ENCODE data around the gene FUCA2. TPM values are rescaled to one million over a fixed set of nuclear protein-coding genes. Genes with fewer than 3 reads are reported as not detected.

FUCA2 gene
- total and polyA plus RNA-seq, 4 donors: 17.4 to 36.6 (median 26.9) TPM

DNA sequence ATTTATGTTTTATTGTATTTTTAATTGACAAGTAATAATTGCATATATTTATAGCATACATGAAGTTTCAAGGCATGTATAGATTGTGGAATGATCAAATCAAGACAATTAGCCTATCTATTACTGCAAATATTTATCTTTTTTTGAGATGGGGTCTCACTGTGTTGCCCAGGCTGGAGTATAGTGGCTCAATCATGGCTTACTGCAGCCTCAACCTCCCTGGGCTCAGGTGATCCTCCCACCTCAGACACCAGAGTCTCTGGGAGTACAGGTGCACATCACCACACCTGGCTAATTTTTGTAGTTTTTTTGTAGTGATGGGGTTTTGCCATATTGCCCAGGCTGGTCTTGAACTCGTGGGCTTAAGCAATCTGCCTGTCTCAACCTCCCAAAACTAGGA, 16.2 kb upstream of the FUCA2 start:
- WGBS, 2 donors: 83 to 84% methylated on average over 1 of the region's 1 CpG

DNA sequence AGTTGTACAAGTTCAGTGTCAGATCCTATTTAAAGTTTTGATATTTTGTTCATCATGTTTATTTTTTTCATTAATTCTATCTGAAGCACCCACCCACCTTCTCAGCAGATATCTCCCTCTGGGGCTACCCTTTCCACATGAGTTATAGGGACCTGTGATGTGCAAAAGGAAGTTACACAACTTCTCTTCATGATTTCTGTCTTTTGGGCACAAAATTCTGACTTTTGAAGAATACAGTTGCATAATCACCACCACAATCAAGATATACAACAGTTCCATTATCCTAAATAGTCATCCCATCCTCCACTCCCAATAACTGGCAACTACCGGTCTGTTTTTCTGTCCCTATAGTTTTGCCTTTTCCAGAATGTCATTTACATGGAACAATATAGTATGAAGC, 13.8 kb upstream of the FUCA2 start:
- Histone ChIP-seq H3K4me3 (ENCODE audit: low read length in 2 of 2) (no peak overlapping the region), H3K27ac (ENCODE audit: low read depth in 1 of 2, low read length in 2 of 2) (no peak overlapping the region), H3K9me3 (ENCODE audit: control insufficient read depth, low read length) (no peaks in the 10 kb centered on the region), H3K36me3 (ENCODE audit: control insufficient read depth in 1 of 2, insufficient read depth in 2 of 2, low read length in 1 of 2) (no peaks in the 10 kb centered on the region), H3K27me3 (ENCODE audit: control insufficient read depth in 1 of 2, insufficient read depth in 2 of 2, low read length in 1 of 2) (no peaks in the 10 kb centered on the region), H3K4me1 (ENCODE audit: control insufficient read depth in 1 of 2, insufficient read depth in 2 of 2, low read length in 2 of 2) (no peaks in the 10 kb centered on the region)
- ATAC-seq (ENCODE audit: low FRiP score): no peak
- 88 to 97% methylated on average over 1 of the region's 1 CpG for WGBS, 2 donors
- intact Hi-C loops (cut with DNase I): no loop called here
- no peak for DNase-seq

More for the DNA sequence above, 16.2 kb upstream of the FUCA2 start:
- Histone ChIP-seq H3K27me3 (ENCODE audit: control insufficient read depth in 1 of 2, insufficient read depth in 2 of 2, low read length in 1 of 2) (no peaks in the 10 kb centered on the region), H3K4me3 (ENCODE audit: low read length in 2 of 2) (no peak overlapping the region), H3K9me3 (ENCODE audit: control insufficient read depth, low read length) (no peaks in the 10 kb centered on the region), H3K27ac (ENCODE audit: low read depth in 1 of 2, low read length in 2 of 2) (no peak overlapping the region), H3K36me3 (ENCODE audit: control insufficient read depth in 1 of 2, insufficient read depth in 2 of 2, low read length in 1 of 2) (no peaks in the 10 kb centered on the region), H3K4me1 (ENCODE audit: control insufficient read depth in 1 of 2, insufficient read depth in 2 of 2, low read length in 2 of 2) (no peaks in the 10 kb centered on the region)
- ATAC-seq (ENCODE audit: low FRiP score) (no peak), DNase-seq (no peak)
- intact Hi-C loops (cut with DNase I): no loop called here

DNA sequence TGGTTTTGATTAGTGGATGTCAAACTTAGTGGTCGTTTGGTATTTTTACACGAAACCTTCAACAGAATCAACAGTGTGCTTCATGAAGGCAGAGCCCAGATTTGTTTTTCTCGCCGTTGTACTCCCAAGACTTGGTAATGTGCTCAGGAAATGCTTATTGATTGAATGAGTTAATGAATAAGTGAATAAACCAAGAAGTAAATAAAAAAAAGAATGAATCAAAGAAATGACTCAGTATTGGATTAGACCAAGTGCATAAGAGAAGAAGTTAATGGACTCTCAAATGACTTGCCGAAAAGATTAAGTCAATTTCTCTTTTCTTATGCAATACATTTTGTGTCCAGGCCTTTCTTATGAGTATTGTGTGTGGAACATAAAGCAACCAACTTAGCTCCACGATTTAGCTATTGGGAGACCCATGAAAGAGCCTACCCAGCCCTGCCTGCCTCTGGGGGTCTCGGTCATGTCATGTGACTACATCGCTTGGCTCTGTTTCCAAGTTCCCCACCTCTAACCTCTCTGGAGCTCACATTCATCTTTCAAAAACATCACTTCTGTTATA, 10.6 kb upstream of the FUCA2 start:
- WGBS, 2 donors: 82 to 86% methylated on average over 8 of the region's 8 CpGs
- H3K27ac ChIP-seq (ENCODE audit: low read depth in 1 of 2, low read length in 2 of 2): no peak overlapping the region
- DNase-seq: no peak
- no peak for ATAC-seq (ENCODE audit: low FRiP score)
- no peaks in the 10 kb centered on the region for H3K36me3 ChIP-seq (ENCODE audit: control insufficient read depth in 1 of 2, insufficient read depth in 2 of 2, low read length in 1 of 2)
- no peaks in the 10 kb centered on the region for H3K9me3 ChIP-seq (ENCODE audit: control insufficient read depth, low read length)
- no peaks in the 10 kb centered on the region for H3K27me3 ChIP-seq (ENCODE audit: control insufficient read depth in 1 of 2, insufficient read depth in 2 of 2, low read length in 1 of 2)
- no peak overlapping the region for H3K4me3 ChIP-seq (ENCODE audit: low read length in 2 of 2)
- no peaks in the 10 kb centered on the region for H3K4me1 ChIP-seq (ENCODE audit: control insufficient read depth in 1 of 2, insufficient read depth in 2 of 2, low read length in 2 of 2)
- intact Hi-C loops (cut with DNase I): no loop called here

DNA sequence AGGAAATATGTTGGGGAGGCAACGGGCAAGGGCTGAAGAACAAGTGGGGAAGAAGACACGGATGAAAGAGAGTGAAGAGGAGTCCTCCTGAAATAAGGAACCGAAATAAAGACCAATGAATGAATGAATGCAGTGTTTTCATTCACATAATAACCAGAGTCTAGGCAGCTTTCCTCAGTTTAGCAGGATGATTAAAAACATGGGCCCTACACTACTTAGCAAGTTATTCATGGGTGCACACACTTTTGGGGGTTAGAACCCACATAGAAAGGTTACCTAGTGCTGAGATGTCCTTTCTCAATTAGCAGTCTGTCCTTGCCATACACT, 5.9 kb upstream of the FUCA2 start:
- no peak overlapping the region for H3K27ac ChIP-seq (ENCODE audit: low read depth in 1 of 2, low read length in 2 of 2)
- 80 to 82% methylated on average over 3 of the region's 3 CpGs for WGBS, 2 donors
- ATAC-seq (ENCODE audit: low FRiP score) (no peak), DNase-seq (no peak)
- intact Hi-C loops (cut with DNase I): no loop called here
- H3K36me3 ChIP-seq (ENCODE audit: control insufficient read depth in 1 of 2, insufficient read depth in 2 of 2, low read length in 1 of 2): no peaks in the 10 kb centered on the region
- no peaks in the 10 kb centered on the region for H3K27me3 ChIP-seq (ENCODE audit: control insufficient read depth in 1 of 2, insufficient read depth in 2 of 2, low read length in 1 of 2)
- no peaks in the 10 kb centered on the region for H3K9me3 ChIP-seq (ENCODE audit: control insufficient read depth, low read length)
- no peak overlapping the region for H3K4me3 ChIP-seq (ENCODE audit: low read length in 2 of 2)
- no peaks in the 10 kb centered on the region for H3K4me1 ChIP-seq (ENCODE audit: control insufficient read depth in 1 of 2, insufficient read depth in 2 of 2, low read length in 2 of 2)

DNA sequence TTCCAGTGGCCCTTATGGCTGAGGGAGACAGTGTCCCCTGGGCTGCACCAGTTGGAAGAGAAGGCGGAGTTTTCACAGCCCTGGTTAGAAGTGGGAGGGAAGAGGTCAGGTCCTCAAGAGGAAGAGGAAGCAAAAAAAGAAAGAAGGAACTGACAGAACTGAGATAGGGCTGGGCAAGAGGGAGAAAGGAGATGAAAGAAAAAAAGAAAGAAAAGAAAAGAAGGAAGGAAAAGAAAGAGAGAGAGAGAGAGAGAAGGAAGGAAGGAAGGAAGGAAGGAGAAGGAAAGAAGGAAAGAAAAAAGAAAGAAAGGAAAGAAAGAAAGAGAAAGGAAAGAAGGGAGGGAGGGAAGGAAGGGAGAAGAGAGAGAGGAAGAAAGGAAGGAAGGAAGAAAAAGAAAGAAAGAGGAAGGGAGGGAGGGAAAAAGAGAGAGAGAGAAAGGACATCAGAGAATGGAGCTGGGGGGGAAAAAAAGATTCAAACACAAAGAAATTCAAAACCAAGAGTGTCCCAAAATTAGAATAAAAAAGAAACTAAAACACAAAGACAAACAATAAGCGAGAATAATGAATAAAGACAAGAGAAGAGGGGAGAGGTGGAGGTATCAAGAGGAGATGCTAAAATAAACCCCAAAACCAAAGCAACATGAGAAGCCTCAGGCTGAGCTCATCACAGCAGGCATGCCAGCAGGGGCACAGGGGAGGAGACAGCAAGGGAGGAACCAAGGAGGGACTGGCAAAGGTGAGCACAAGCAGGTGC, 5.3 kb upstream of the FUCA2 start:
- ATAC-seq (ENCODE audit: low FRiP score): no peak
- intact Hi-C loops (cut with DNase I): no loop called here

DNA sequence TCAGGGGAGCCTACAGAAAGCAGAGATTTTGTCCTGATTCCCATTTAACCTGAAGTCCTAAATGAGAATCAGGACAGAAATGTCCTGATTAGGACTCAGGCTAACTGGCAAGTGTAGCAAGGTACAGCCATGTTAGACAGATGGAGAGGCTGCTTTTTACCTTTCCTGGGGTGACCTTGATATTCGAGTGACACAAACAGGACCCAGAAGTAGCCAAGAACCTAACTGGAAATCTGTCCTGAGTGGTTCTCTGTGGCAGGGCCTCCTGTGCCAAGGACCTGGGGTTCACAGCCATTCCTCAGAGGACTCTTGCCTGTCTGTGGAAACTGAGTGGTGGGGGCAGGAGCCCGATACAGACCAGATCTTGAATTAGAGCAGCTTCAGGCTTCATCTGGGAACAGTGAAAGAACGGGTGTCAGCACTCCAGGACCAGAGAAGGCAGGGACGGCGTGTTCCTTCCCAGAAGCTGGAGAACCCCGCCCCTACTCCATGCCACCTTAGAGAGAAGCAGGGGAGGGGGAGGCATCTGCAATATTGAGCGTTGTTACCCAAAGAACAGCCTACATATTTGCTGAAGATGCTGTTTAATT, 4.3 kb upstream of the FUCA2 start:
- Histone ChIP-seq H3K27me3 (ENCODE audit: control insufficient read depth in 1 of 2, insufficient read depth in 2 of 2, low read length in 1 of 2) (no peaks in the 10 kb centered on the region), H3K27ac (ENCODE audit: low read depth in 1 of 2, low read length in 2 of 2) (no peak overlapping the region), H3K4me3 (ENCODE audit: low read length in 2 of 2) (no peak overlapping the region), H3K9me3 (ENCODE audit: control insufficient read depth, low read length) (no peaks in the 10 kb centered on the region), H3K36me3 (ENCODE audit: control insufficient read depth in 1 of 2, insufficient read depth in 2 of 2, low read length in 1 of 2) (no peaks in the 10 kb centered on the region), H3K4me1 (ENCODE audit: control insufficient read depth in 1 of 2, insufficient read depth in 2 of 2, low read length in 2 of 2) (no peaks in the 10 kb centered on the region)
- ATAC-seq (ENCODE audit: low FRiP score): no peak
- intact Hi-C loops (cut with DNase I): no loop called here
- DNase-seq: no peak
- 87 to 92% methylated on average over 7 of the region's 7 CpGs for WGBS, 2 donors

More for the DNA sequence above, 5.3 kb upstream of the FUCA2 start:
- DNase-seq: no peak
- no peaks in the 10 kb centered on the region for H3K27me3 ChIP-seq (ENCODE audit: control insufficient read depth in 1 of 2, insufficient read depth in 2 of 2, low read length in 1 of 2)
- H3K4me1 ChIP-seq (ENCODE audit: control insufficient read depth in 1 of 2, insufficient read depth in 2 of 2, low read length in 2 of 2): no peaks in the 10 kb centered on the region
- no peaks in the 10 kb centered on the region for H3K9me3 ChIP-seq (ENCODE audit: control insufficient read depth, low read length)
- 86 to 87% methylated on average over 2 of the region's 2 CpGs for WGBS, 2 donors
- no peak overlapping the region for H3K4me3 ChIP-seq (ENCODE audit: low read length in 2 of 2)
- no peak overlapping the region for H3K27ac ChIP-seq (ENCODE audit: low read depth in 1 of 2, low read length in 2 of 2)
- H3K36me3 ChIP-seq (ENCODE audit: control insufficient read depth in 1 of 2, insufficient read depth in 2 of 2, low read length in 1 of 2): no peaks in the 10 kb centered on the region

GRCh38 chr6:143515061-143515760, 3.7 kb upstream of the FUCA2 start:
- peak in 1 of 2 donors; percentile 66 for DNase-seq
- no peaks in the 10 kb centered on the region for H3K4me1 ChIP-seq (ENCODE audit: control insufficient read depth in 1 of 2, insufficient read depth in 2 of 2, low read length in 2 of 2)
- no peak overlapping the region for H3K4me3 ChIP-seq (ENCODE audit: low read length in 2 of 2)
- 25 to 30% methylated on average over 12 of the region's 12 CpGs for WGBS, 2 donors
- H3K27ac ChIP-seq (ENCODE audit: low read depth in 1 of 2, low read length in 2 of 2): no peak overlapping the region
- no peaks in the 10 kb centered on the region for H3K9me3 ChIP-seq (ENCODE audit: control insufficient read depth, low read length)
- intact Hi-C loops (cut with DNase I): no loop called here
- H3K36me3 ChIP-seq (ENCODE audit: control insufficient read depth in 1 of 2, insufficient read depth in 2 of 2, low read length in 1 of 2): no peaks in the 10 kb centered on the region
- H3K27me3 ChIP-seq (ENCODE audit: control insufficient read depth in 1 of 2, insufficient read depth in 2 of 2, low read length in 1 of 2): no peaks in the 10 kb centered on the region
- peak; percentile 17 for ATAC-seq (ENCODE audit: low FRiP score)

GRCh38 chr6:143513410-143513809, 1.9 kb upstream of the FUCA2 start:
- H3K9me3 ChIP-seq (ENCODE audit: control insufficient read depth, low read length): no peaks in the 10 kb centered on the region
- H3K4me1 ChIP-seq (ENCODE audit: control insufficient read depth in 1 of 2, insufficient read depth in 2 of 2, low read length in 2 of 2): no peaks in the 10 kb centered on the region
- intact Hi-C loops (cut with DNase I): no loop called here
- 69 to 76% methylated on average over 4 of the region's 4 CpGs for WGBS, 2 donors
- DNase-seq: no peak
- no peaks in the 10 kb centered on the region for H3K27me3 ChIP-seq (ENCODE audit: control insufficient read depth in 1 of 2, insufficient read depth in 2 of 2, low read length in 1 of 2)
- H3K36me3 ChIP-seq (ENCODE audit: control insufficient read depth in 1 of 2, insufficient read depth in 2 of 2, low read length in 1 of 2): no peaks in the 10 kb centered on the region
- no peak for ATAC-seq (ENCODE audit: low FRiP score)
- H3K4me3 ChIP-seq (ENCODE audit: low read length in 2 of 2): no peak overlapping the region
- H3K27ac ChIP-seq (ENCODE audit: low read depth in 1 of 2, low read length in 2 of 2): no peak overlapping the region
